H1 (cell line): ENCODE measurements around the gene CD47. TPM values are rescaled to one million over a fixed set of nuclear protein-coding genes. Genes with fewer than 3 reads are reported as not detected.

ENCODE experiments used
- CTCF ChIA-PET: fragments of 300-600 bp; sonication (Branson Sonifier 250); formaldehyde crosslinking; loops from one replicate; lab custom pipeline; 2021; ENCODE audit not compliant: partially characterized antibody; lab: Charles Lee
- POLR2A ChIA-PET: fragments of 300-600 bp; sonication (Branson Sonifier 250); formaldehyde crosslinking; loops from one replicate; lab custom pipeline; 2021; ENCODE audit warnings: inconsistent platforms; ENCODE audit not compliant: partially characterized antibody; lab: Charles Lee
- DNase-seq, 2 experiments: peaks; one replicate each; pipeline versions ENCODE4 v3.0.0 to v3.0.0-alpha.2; 2010 to 2022; ENCODE audit warnings: low spot score in 2 of 2, low read depth in 1 of 2, mixed read lengths in 1 of 2
- FAIRE-seq: peaks from 2 replicates; lab custom pipeline; 2011; peaks lifted over from hg19 to GRCh38; lab: Jason Lieb, UNC
- H2AFZ ChIP-seq: 2 replicates; pipeline ENCODE4 v1.8.1; 2012; ENCODE audit warnings: low read length, inconsistent platforms
- H2AK5ac ChIP-seq: 2 replicates; pipeline ENCODE4 v1.6.1; 2013; ENCODE audit warnings: low read depth, low read length
- H2BK120ac ChIP-seq: replicated peaks from 2 replicates; pipeline ENCODE3; 2013; ENCODE audit warnings: low read depth, low read length, inconsistent platforms
- H2BK12ac ChIP-seq: 2 replicates; pipeline ENCODE4 v1.6.1; 2013; ENCODE audit warnings: low read depth, low read length
- H2BK15ac ChIP-seq: 2 replicates; pipeline ENCODE4 v1.6.1; 2013; ENCODE audit warnings: low read length
- H2BK20ac ChIP-seq: 2 replicates; pipeline ENCODE4 v1.6.1; 2013; ENCODE audit warnings: low read length
- H2BK5ac ChIP-seq: 2 replicates; pipeline ENCODE4 v1.6.1; 2013; ENCODE audit warnings: low read depth, low read length
- H3K14ac ChIP-seq: 2 replicates; pipeline ENCODE4 v1.6.1; 2013; ENCODE audit warnings: inconsistent platforms; ENCODE audit not compliant: insufficient read length
- H3K18ac ChIP-seq: 2 replicates; pipeline ENCODE4 v1.6.1; 2013; ENCODE audit warnings: low read length; ENCODE audit errors: extremely low read depth
- H3K23ac ChIP-seq: 2 replicates; pipeline ENCODE4 v1.6.1; 2013; ENCODE audit warnings: inconsistent platforms; ENCODE audit not compliant: insufficient read length
- H3K23me2 ChIP-seq: 2 replicates; pipeline ENCODE4 v1.6.1; 2013; ENCODE audit warnings: low read depth, low read length
- H3K27ac ChIP-seq: 2 replicates; pipeline ENCODE4 v1.6.1; 2011; ENCODE audit warnings: low read depth, low read length, inconsistent platforms
- H3K27me3 ChIP-seq, 4 experiments: replicated peaks in 1 of 4; 1 replicate in 1 of 4; 2 replicates in 3 of 4; pipeline versions ENCODE4 v1.6.1 to v1.8.1; 2011 to 2013; ENCODE audit warnings: low read length in 3 of 4, mild to moderate bottlenecking in 3 of 4, inconsistent platforms in 2 of 4, mixed read lengths in 2 of 4, moderate library complexity in 1 of 4; ENCODE audit not compliant: control insufficient read depth in 3 of 4, insufficient read depth in 3 of 4; ENCODE audit errors: extremely low read depth in 1 of 4
- H3K36me3 ChIP-seq, 4 experiments: 2 replicates each; pipeline versions ENCODE4 v1.6.1 to v1.8.1; 2011 to 2013; ENCODE audit warnings: mild to moderate bottlenecking in 4 of 4, low read length in 3 of 4, moderate library complexity in 2 of 4, control low read depth in 1 of 4, inconsistent platforms in 1 of 4; ENCODE audit not compliant: insufficient read depth in 4 of 4, control insufficient read depth in 2 of 4
- H3K4ac ChIP-seq: replicated peaks from 2 replicates; pipeline ENCODE3; 2013; ENCODE audit warnings: low read length, low read depth, mixed read lengths, inconsistent platforms; ENCODE audit not compliant: insufficient read length
- H3K4me1 ChIP-seq, 4 experiments: replicated peaks in 1 of 4; 1 replicate in 1 of 4; 2 replicates in 3 of 4; pipeline versions ENCODE4 v1.6.1 to v1.8.1; 2011 to 2013; ENCODE audit warnings: low read length in 3 of 4, inconsistent platforms in 2 of 4, mixed read lengths in 1 of 4; ENCODE audit not compliant: insufficient read depth in 4 of 4, control insufficient read depth in 3 of 4
- H3K4me2 ChIP-seq, 2 experiments: 2 replicates each; pipeline versions ENCODE4 v1.6.1 to v1.8.1; 2011 to 2013; ENCODE audit warnings: low read depth in 2 of 2, low read length in 2 of 2, control low read depth in 1 of 2, inconsistent platforms in 1 of 2, mild to moderate bottlenecking in 1 of 2; ENCODE audit not compliant: insufficient read depth in 1 of 2
- H3K4me3 ChIP-seq, 4 experiments: fragments of 200-600, 300-600 bp in 1 of 4; sonication (generic), shearing (Covaris generic), sonication (Bioruptor Twin) in 1 of 4; 2 replicates each; pipeline versions ENCODE4 v1.5.1 to v1.8.1; 2011 to 2016; ENCODE audit warnings: low read length in 4 of 4, low read depth in 3 of 4, control low read depth in 2 of 4, inconsistent platforms in 2 of 4, mild to moderate bottlenecking in 2 of 4, mixed read lengths in 1 of 4, moderate library complexity in 1 of 4; ENCODE audit not compliant: insufficient read depth in 2 of 4; ENCODE audit errors: extremely low read depth in 1 of 4
- H3K56ac ChIP-seq: replicated peaks from 2 replicates; pipeline ENCODE3; 2013; ENCODE audit warnings: low read depth, mild to moderate bottlenecking, mixed read lengths, low read length, inconsistent platforms; ENCODE audit not compliant: insufficient read length
- H3K79me1 ChIP-seq: 2 replicates; pipeline ENCODE4 v1.6.1; 2013; ENCODE audit warnings: low read depth, low read length, control low read depth
- H3K79me2 ChIP-seq, 2 experiments: 2 replicates each; pipeline versions ENCODE4 v1.6.1 to v1.8.1; 2012 to 2013; ENCODE audit warnings: low read length in 2 of 2, mild to moderate bottlenecking in 2 of 2, inconsistent platforms in 1 of 2; ENCODE audit not compliant: insufficient read depth in 2 of 2, control insufficient read depth in 1 of 2
- H3K9ac ChIP-seq, 4 experiments: replicated peaks in 1 of 4; 1 replicate in 1 of 4; 2 replicates in 3 of 4; pipeline versions ENCODE4 v1.6.1 to v1.8.1; 2011 to 2013; ENCODE audit warnings: low read depth in 3 of 4, low read length in 3 of 4, control low read depth in 2 of 4, mild to moderate bottlenecking in 2 of 4, moderate library complexity in 2 of 4, inconsistent platforms in 1 of 4; ENCODE audit errors: extremely low read depth in 1 of 4
- H3K9me3 ChIP-seq, 2 experiments: 2 replicates each; pipeline versions ENCODE4 v1.6.1 to v1.8.1; 2012 to 2013; ENCODE audit warnings: mild to moderate bottlenecking in 2 of 2, moderate library complexity in 2 of 2, control low read depth in 1 of 2, inconsistent platforms in 1 of 2, low read depth in 1 of 2, low read length in 1 of 2, mixed read lengths in 1 of 2; ENCODE audit not compliant: insufficient read depth in 2 of 2
- H4K20me1 ChIP-seq, 2 experiments: replicated peaks in 1 of 2; 2 replicates each; pipeline versions ENCODE3 to v1.8.1; 2011 to 2013; ENCODE audit warnings: inconsistent platforms in 2 of 2, low read length in 2 of 2, mild to moderate bottlenecking in 1 of 2; ENCODE audit not compliant: insufficient read depth in 2 of 2, control insufficient read depth in 1 of 2
- H4K5ac ChIP-seq: 2 replicates; pipeline ENCODE4 v1.6.1; 2013; ENCODE audit warnings: low read length, low read depth, mixed read lengths, inconsistent platforms; ENCODE audit not compliant: insufficient read length
- H4K8ac ChIP-seq: 2 replicates; pipeline ENCODE4 v1.8.0; 2013; ENCODE audit warnings: mild to moderate bottlenecking, moderate library complexity, low read length, inconsistent platforms; ENCODE audit not compliant: insufficient read depth; ENCODE audit errors: extremely low read depth
- H4K91ac ChIP-seq: replicated peaks from 2 replicates; pipeline ENCODE3; 2013; ENCODE audit warnings: low read length, mixed read lengths, inconsistent platforms; ENCODE audit not compliant: insufficient read length
- BRCA1 ChIP-seq: IDR thresholded peaks from 2 replicates; pipeline ENCODE4 v1.6.1; 2012; ENCODE audit warnings: low read depth, low read length, improper control_type of control experiment
- CTCF ChIP-seq, 3 experiments: IDR thresholded peaks; 1 replicate in 2 of 3; 2 replicates in 1 of 3; pipeline versions ENCODE4 v1.5.1 to v1.6.1; 2011; ENCODE audit warnings: low read length in 3 of 3, mild to moderate bottlenecking in 3 of 3, inconsistent platforms in 2 of 3, low read depth in 1 of 3, moderate library complexity in 1 of 3; ENCODE audit not compliant: insufficient read depth in 1 of 3; ENCODE audit errors: control extremely low read depth in 1 of 3
- FOSL1 ChIP-seq: IDR thresholded peaks from 2 replicates; pipeline ENCODE4 v1.6.1; 2011; ENCODE audit warnings: mild to moderate bottlenecking, low read depth, low read length, moderate library complexity; ENCODE audit not compliant: insufficient read depth
- KDM5A ChIP-seq: fragments of 200-600 bp; IDR thresholded peaks from 2 replicates; pipeline ENCODE4 v1.7.1; 2012; ENCODE audit warnings: mild to moderate bottlenecking, low read length, inconsistent platforms, mixed read lengths
- MAFK ChIP-seq: IDR thresholded peaks from 2 replicates; pipeline ENCODE4 v1.6.1; 2012; ENCODE audit warnings: low read depth, mild to moderate bottlenecking, improper control_type of control experiment, low read length
- WGBS, 2 experiments: shearing (Covaris generic) in 1 of 2; methylation state at CpG; one replicate each; pipeline versions ENCODE4 v1.1.6 to v1.1.7; 2013 to 2015; ENCODE audit warnings: low lambda C conversion rate in 2 of 2, mixed read lengths in 2 of 2, inconsistent platforms in 1 of 2, low coverage in 1 of 2, missing lambda C conversion rate in 1 of 2; ENCODE audit not compliant: insufficient replicate concordance in 2 of 2, insufficient coverage in 1 of 2, insufficient read length in 1 of 2; ENCODE audit errors: extremely low coverage in 1 of 2, missing lambda C conversion rate in 1 of 2; 5-methylcytosine and 5-hydroxymethylcytosine counted together
- polyA plus RNA-seq, 7 experiments: library from polyadenylated mRNA; depleted of rRNA in 3 of 7; stranded (reverse) in 5 of 7; unstranded in 2 of 7; fragments of >200 nt in 5 of 7; fragments of 200-250 nt in 2 of 7; gene quantifications; 1 replicate in 5 of 7; 2 replicates in 1 of 7; 4 replicates in 1 of 7; pipeline versions ENCODE4 v1.2.1 to v1.2.3, GENCODE V29; 2011 to 2013; ENCODE audit warnings: missing spikeins in 2 of 7, mixed read lengths in 2 of 7
- total RNA-seq: library from RNA; stranded (reverse); fragmentation: NEBNext Ultra II Directional; extraction: Animal tissue kit (Norgen Biotek cat#: 25700); gene quantifications from 2 replicates; pipeline ENCODE4 v1.2.1, GENCODE V29; 2021

The CD47 gene
- total and polyA plus RNA-seq, 2 of the 8 experiments (the other 6 are each of a cell fraction or from before 2014, with no cell fraction given), result 14.4 to 19.3 TPM

- Histone ChIP-seq H3K79me1 (no peaks in the 10 kb centered on the region), H3K4me3 (no peak overlapping the region), H3K27ac (no peak overlapping the region), H3K14ac (no peak overlapping the region), H3K23ac (no peak overlapping the region), H3K56ac (no peak overlapping the region), H2BK120ac (no peak overlapping the region), H4K91ac (no peak overlapping the region), H2AFZ (no peak overlapping the region), H3K9ac (no peak overlapping the region), H4K20me1 (no peaks in the 10 kb centered on the region), H2BK20ac (no peak overlapping the region), H3K36me3 (no peaks in the 10 kb centered on the region), H2BK5ac (no peak overlapping the region), H3K4me2 (no peak overlapping the region), H2BK12ac (no peak overlapping the region), H4K8ac (no peak overlapping the region), H3K4ac (no peak overlapping the region), H2AK5ac (no peak overlapping the region), H3K4me1 (peaks cover 0 to 2% (median under 1%) of the 10 kb centered on the region in 4 experiments; a peak in 1 of 7 replicates), H3K79me2 (no peaks in the 10 kb centered on the region), H3K27me3 (no peaks in the 10 kb centered on the region; a peak in 1 of 7 replicates), H3K23me2 (peaks cover 2% of the 10 kb centered on the region; the same call in 1 of the 2 replicates), H3K18ac (no peak overlapping the region), H4K5ac (no peak overlapping the region), H2BK15ac (no peak overlapping the region), H3K9me3 (no peaks in the 10 kb centered on the region)
- DNase-seq (no peak), FAIRE-seq (no peak)
- WGBS, 2 experiments, result 90% methylated on average over 8 of the region's 8 CpGs; no CpG with 5 or more reads in 1 of the 2 experiments
- ChIA-PET POLR2A (no interaction called here), CTCF (no interaction called here)
- TF ChIP-seq BRCA1, result no peak
- no peak for TF ChIP-seq MAFK
- no peak for TF ChIP-seq KDM5A
- no peak for TF ChIP-seq CTCF (IDR thresholded peaks at IDR 0.05; ENCODE audit: control extremely low read depth in 1 of 3, insufficient read depth in 1 of 3, low read depth in 1 of 3, low read length in 3 of 3)
- TF ChIP-seq FOSL1, result no peak
These were observed 78.5 kb downstream of the CD47 start for GRCh38 chr3:108012304-108012703.
